Measurements from ENCODE around the gene ATP2B2.
"Not testable (repeated sequence)": the region's sequence is repeated elsewhere in the genome, so short reads cannot be mapped to it uniquely, and the experiment has no call there.

The ATP2B2 gene

GRCh38 chr3:10505050-10505790 is at the start of gene ATP2B2:
TSS of gene ATP2B2 (minus strand) at chr3:10505586. CDS start at chr3:10449543, 56,043 bp downstream.
- no peak for DNase-seq (ENCODE audit: low read depth in 2 of 2)

- DNase-seq (ENCODE audit: low read depth in 2 of 2) = no peak
Observed at GRCh38 chr3:10554746-10555145, 49.4 kb upstream of the ATP2B2 start.

- no peak for DNase-seq (ENCODE audit: low read depth in 2 of 2)
Observed at GRCh38 chr3:10554236-10554611, 48.8 kb upstream of the ATP2B2 start.

- no peak for DNase-seq (ENCODE audit: low read depth in 2 of 2)
Observed at GRCh38 chr3:10553591-10554235, 48.3 kb upstream of the ATP2B2 start.

- DNase-seq (ENCODE audit: low read depth in 2 of 2) = no peak
Observed at GRCh38 chr3:10552631-10552943, 47.2 kb upstream of the ATP2B2 start.

- DNase-seq (ENCODE audit: low read depth in 2 of 2) = peak; percentile 85
Observed at GRCh38 chr3:10551821-10552630, 46.6 kb upstream of the ATP2B2 start.

- DNase-seq (ENCODE audit: low read depth in 2 of 2) = no peak
Observed at GRCh38 chr3:10551139-10551538, 45.8 kb upstream of the ATP2B2 start.

- DNase-seq (ENCODE audit: low read depth in 2 of 2) = no peak
Observed at GRCh38 chr3:10550705-10551104, 45.3 kb upstream of the ATP2B2 start.

- no peak for DNase-seq (ENCODE audit: low read depth in 2 of 2)
Observed at GRCh38 chr3:10549617-10550230, 44.3 kb upstream of the ATP2B2 start.

- no peak for DNase-seq (ENCODE audit: low read depth in 2 of 2)
Observed at GRCh38 chr3:10548992-10549391, 43.6 kb upstream of the ATP2B2 start.

- no peak for DNase-seq (ENCODE audit: low read depth in 2 of 2)
Observed at GRCh38 chr3:10547841-10548783, 42.7 kb upstream of the ATP2B2 start.

GRCh38 chr3:10547413-10547812 is 42.0 kb upstream of the ATP2B2 start:
- no peak for DNase-seq (ENCODE audit: low read depth in 2 of 2)

GRCh38 chr3:10546820-10547263 is 41.5 kb upstream of the ATP2B2 start:
- DNase-seq (ENCODE audit: low read depth in 2 of 2) = no peak

- DNase-seq (ENCODE audit: low read depth in 2 of 2) = no peak
Observed at GRCh38 chr3:10546181-10546624, 40.8 kb upstream of the ATP2B2 start.

- no peak for DNase-seq (ENCODE audit: low read depth in 2 of 2)
Observed at GRCh38 chr3:10542518-10542917, 37.1 kb upstream of the ATP2B2 start.

- not testable (repeated sequence) for DNase-seq (ENCODE audit: low read depth in 2 of 2)
Observed at GRCh38 chr3:10540347-10540746, 35.0 kb upstream of the ATP2B2 start.

GRCh38 chr3:10534066-10534465 is 28.7 kb upstream of the ATP2B2 start:
- DNase-seq (ENCODE audit: low read depth in 2 of 2) = no peak

GRCh38 chr3:10533737-10534023 is 28.3 kb upstream of the ATP2B2 start:
- DNase-seq (ENCODE audit: low read depth in 2 of 2) = no peak

- no peak for DNase-seq (ENCODE audit: low read depth in 2 of 2)
Observed at GRCh38 chr3:10532939-10533736, 27.8 kb upstream of the ATP2B2 start.

- DNase-seq (ENCODE audit: low read depth in 2 of 2) = no peak
Observed at GRCh38 chr3:10531031-10531430, 25.6 kb upstream of the ATP2B2 start.
